Activated naive CD4-positive, alpha-beta T cell (primary cell): ENCODE measurements around the gene ZNF606.
"Not testable (repeated sequence)": the region's sequence is repeated elsewhere in the genome, so short reads cannot be mapped to it uniquely, and the experiment has no call there.

Experiments
- DNase-seq, 4 experiments: peaks; one replicate each; lab custom pipeline; 2025; lab: John Stamatoyannopoulos, UW

ZNF606 gene

DNA sequence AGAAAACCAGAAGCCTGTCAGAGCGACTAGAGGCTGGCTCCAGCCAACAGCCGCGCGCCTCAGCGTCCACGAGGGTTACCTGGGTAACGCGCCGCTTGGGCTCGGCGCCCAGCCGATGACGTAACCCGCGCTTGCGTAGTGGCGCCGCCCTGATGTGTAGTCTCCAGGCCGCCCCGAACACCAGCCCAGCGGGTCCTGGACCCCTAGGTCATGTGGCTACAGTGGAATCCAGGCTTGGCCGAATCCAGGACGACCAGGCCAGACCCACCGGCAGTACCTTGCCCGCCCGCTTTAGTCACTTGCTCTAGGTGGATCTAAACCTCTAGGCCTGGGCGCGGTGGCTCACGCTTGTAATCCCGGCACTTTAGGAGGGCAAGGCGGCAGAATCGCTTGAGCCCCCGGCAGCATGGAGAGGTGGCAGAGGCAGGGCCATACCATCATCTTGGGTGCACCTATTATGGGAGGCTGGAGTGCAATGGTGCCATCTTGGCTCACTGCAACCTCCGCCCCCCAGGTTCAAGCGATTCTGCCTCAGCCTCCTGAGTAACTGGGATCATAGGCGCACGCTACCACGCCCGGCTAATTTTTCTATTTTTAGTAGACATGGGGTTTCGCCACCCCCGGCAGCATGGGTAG, 7.2 kb upstream of the ZNF606 start:
- DNase-seq, result peak in 1 of 4 experiments; percentile 11

DNA sequence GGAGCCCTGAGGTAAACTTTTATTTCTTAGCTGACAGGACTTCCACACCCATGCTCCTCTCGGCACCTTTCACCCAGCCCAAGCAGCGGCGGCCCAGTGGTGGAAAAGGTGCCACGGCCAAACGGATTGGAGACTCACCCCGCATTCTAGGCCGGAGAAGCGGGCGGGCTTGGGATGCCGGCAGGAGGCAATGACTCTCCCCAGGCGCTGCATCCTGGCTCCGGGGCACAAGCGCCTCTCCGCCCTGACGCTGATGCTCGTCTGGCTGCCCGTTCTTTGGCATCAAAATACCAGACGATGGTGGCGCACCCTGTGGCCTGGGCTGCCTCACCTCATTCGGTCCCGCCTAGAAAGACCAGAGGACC, 6.7 kb upstream of the ZNF606 start:
- no peak for DNase-seq

DNA sequence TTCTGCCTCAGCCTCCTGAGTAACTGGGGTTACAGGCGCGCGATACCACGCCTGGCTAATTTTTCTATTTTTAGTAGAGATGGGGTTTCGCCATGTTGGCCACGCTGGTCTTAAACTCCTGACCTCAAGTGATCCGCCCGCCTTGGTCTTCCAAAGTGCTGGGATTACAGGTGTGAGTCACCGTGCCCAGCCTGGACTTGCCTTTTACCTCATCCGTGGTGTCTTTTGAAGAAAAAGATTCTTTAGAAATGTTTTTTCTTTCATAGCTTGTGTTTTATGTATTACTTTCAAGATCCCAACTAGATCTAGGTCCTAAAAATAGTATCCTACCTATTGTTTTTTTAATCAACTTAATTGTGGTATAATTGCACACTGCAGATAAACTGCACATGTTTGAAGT, 6.3 kb upstream of the ZNF606 start:
- DNase-seq, result not testable (repeated sequence)

DNA sequence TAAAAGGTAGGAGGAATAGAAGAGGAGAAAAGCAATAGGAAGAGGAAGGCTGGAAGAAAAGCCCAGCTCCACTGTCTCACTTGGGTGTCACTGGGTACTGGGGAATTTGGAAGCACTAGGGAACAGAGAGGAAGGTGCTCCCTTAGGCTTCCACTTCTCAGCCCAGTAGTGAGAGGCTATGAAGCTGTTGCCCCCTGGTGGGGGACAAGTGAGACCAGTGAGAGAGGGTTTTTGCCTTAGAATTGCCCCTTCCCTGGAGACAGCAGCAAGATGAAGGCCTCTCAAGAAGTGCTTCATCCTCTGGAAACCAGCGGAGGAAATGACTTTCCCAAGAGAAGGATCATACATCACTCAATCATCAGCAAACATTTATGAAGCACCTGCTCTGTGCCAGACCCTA, 4.7 kb upstream of the ZNF606 start:
- DNase-seq, result no peak

DNA sequence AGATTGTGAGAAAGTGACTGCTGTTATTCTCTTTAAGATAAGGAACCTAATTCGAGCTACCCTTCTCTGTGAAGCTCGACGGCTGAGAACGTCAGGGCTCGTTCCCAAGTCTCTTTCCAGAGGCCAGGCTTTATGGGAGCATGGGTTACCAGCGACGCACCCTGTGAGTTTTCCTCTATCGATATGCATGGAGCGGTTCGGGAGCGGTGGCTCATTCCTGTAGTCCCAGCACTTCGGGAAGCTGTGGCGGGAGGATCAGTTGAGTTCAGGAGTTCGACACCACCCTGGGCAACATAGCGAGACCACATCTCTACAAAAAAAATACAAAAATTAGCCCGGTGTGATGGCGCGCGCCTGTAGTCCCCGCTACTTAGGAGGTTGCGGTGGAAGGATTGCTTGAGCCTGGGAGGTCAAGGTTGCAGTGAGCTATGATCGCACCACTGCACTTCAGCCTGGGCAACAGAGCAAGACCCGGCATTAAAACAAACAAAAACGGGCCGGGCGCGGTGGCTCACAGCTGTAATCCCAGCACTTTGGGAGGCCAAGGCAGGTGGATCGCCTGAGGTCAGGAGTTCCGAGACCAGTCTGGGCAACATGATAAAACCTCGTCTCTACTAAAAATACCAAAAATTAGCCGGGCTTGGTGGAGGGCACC, 681 bp upstream of the ZNF606 start:
- no peak for DNase-seq

DNA sequence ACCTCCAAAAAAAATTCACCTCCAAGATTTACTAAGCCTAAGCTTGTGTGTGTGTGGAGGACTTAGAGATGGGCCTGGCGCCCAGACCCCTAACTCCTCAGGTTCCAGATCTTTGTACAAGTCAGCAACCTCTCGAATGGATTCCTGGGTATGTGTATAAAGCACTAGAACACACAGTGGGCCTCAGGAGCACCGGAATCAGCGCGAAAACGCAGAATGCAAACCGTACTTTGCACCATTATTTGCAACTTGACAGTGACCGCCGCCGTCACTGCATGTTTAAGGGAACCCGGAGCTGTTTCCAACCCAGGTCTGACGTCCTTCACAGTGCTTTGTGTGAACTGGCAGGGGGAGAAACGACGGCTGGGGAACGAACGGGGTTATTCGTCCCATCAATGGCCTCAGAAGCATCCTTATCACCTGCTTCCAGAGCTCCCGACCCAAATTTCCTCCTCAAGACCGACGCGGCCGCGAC, 688 bp downstream of the ZNF606 start:
- DNase-seq, result peak in 1 of 4 experiments; percentile 15

DNA sequence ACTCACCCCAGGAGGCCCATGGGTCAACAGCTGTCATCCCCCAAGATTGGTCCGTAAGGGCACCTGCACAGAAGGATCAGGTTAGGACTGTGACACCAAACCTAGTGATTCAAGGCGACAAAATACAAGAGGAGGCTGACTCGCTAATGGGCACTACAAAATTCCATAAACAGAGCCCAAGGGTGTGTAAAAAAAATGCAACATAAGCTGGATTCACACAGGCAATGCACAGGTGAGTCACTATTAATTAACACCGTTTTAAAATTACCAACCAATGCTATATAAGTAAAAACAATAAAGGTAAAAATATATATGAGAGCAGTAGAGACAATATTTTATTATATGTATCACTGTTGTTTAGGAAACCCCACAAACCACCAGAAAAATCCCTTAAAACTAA, 1.9 kb downstream of the ZNF606 start:
- DNase-seq, result no peak

DNA sequence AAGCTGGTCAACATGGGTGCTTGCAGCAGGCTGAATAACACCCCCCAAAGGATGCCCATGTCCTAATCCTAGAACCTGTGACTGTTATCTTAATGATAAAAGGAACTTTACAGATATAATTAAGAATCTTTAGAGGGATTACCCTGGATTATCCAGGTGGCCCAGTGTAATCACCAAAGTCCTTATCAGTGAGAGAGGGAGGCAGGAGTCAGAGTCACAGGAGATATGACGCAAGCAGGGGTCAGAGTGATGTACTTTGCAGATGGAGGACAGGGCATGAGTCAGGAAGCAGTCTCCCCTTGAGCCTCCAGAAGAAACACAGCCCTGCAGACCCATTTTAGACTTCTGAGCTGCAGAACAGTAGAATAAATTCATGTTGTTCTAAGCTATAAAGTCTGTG, 9.8 kb downstream of the ZNF606 start:
- DNase-seq, result no peak

DNA sequence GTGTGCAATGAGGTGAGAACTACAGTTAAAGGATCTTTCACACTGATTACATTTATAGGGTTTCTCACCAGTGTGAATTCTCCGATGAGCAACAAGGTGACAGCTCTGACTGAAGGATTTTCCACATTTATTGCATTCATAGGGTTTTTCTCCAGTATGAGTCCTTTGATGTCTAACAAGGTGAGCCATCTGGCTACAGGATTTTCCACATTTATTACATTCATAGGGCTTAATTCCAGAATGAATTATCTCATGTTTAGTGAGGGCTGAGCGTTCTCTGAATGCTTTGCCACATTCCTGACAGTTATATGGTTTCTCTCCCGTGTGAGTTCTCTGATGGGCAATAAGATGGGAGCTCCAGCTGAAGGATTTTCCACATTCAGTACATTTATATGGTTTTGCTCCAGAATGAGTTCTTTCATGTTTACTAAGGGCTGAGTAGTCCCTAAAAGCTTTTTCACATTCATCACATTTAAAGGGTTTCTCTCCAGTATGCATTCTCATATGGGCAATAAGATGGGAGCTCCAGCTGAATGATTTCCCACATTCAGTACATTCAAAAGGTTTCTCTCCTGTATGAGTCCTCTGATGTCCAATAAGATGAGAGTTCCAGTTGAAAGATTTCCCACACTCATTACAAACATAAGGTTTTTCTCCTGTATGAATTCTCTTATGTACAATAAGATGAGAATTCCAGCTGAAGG, 23.9 kb downstream of the ZNF606 start:
- no peak for DNase-seq

DNA sequence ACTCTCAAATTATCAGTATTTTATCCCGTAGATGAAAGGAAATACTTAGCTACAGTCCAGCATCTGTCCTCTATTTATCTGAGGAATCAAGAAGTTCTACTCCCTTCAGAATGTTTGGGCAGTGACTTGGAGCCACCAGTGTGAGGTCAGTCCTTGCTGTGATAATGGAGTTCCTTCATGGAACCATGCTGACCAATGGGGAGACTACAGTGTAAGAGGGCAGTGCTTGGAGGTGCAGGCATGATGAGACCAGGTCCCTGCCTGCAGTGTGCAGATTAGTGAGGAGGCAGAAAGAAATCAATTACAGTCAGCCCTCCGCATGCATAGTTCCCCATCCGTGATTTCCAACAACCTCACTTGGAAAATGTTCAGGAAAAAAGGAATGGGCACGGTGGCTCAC, 28.2 kb downstream of the ZNF606 start, which contains the start of gene C19orf18:
Gene C19orf18, minus strand, starts transcription at position 101 of the 400 bp plus-strand sequence. CDS start 102 bp downstream, outside the sequence.
- DNase-seq, result no peak

DNA sequence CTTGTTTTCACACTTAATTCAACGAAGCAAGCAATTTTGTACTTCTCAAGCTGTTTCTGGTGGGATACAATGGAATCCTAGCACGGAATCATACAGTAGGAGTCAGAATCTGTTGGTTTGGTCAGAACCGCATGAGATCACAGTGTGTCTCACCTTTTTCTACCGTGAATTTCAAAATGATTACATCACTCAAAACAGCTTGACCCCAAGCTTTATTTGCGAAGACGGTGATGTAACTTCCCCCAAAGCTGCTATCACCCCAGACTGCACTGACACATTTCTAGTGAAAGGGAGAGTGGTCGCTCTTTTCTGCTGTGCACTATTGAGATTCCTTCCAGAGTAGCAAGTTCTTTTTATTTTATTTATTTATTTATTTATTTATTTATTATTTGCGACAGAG, 37.9 kb downstream of the ZNF606 start:
- no peak for DNase-seq

DNA sequence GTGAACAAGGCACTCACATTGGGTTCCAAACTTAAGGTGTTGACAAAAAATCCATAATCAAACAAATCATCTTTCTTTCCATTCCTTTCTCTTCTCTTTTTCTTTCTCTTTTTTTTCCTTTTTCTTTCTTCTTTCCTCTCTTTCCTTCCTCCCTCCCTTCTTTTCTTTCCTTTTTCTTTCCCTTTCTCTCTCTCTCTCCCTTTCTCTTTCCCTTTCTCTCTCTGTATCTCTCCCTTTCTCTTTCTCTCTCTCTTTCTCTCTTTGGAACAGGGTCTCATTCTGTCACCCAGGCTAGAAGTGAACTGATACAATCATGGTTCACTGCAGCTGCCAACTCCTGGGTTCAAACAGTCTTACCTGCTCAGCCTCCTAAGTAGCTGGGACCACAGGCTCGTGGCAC, 40.8 kb downstream of the ZNF606 start:
- no peak for DNase-seq

DNA sequence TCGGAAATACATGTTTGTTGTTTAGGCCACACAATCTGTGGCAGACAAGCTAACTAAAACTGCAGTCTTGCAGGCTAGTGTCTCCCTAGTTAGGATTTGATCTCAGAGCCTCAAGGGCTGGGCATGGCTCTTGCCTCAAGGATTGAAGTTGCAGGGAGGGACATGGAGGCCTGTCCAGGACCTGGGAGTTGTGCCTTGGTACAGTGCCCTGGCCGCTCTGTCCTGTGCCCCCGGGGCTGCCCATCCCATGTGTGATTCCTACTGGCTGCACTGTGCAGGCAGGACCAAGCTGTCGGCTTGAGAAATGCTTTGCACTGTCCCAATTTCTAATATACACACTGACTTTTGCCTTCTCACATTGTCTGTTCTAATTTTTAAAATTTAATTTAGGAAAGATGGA, 47.6 kb downstream of the ZNF606 start:
- DNase-seq, result no peak

DNA sequence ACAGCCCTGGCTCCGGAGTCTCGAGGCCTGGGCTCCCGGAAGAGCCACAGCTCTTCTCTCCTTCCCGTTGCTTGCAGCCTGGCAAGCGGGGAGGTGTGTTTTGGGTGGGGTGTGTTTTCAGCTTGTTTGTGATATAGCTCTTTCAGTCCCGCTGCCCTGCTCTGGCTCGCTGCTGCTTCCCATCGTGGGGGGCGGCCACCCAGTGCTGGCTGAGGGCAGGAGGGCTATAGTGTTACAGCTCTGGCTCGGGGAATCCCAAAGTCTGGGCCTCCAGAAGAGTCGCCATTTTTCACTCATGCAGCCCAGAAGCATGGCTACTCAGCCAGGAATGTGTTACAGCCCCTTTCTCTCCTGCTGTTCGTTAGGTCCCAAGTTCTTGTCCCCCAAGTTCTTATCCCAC, 52.9 kb downstream of the ZNF606 start:
- DNase-seq, result no peak

DNA sequence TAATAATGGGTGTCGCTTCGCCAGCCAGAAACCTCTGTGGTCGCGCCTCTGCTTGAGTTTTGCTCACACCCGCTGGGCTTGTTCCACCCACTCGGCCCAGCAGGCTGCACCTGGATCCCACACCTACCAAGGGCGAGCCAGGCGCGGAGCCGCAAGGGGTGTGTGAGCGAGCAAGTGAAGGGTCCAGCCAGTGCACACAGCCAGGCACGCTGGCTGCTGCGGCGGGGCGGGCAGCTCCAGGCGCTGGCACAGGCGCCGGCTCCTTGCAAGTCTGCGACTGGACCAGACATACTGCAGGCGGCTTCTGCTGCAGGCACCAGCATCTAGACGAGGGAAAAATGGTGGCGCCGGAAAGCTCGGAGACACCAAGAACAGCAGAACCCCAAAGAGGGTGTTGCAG, 53.3 kb downstream of the ZNF606 start:
- no peak for DNase-seq

DNA sequence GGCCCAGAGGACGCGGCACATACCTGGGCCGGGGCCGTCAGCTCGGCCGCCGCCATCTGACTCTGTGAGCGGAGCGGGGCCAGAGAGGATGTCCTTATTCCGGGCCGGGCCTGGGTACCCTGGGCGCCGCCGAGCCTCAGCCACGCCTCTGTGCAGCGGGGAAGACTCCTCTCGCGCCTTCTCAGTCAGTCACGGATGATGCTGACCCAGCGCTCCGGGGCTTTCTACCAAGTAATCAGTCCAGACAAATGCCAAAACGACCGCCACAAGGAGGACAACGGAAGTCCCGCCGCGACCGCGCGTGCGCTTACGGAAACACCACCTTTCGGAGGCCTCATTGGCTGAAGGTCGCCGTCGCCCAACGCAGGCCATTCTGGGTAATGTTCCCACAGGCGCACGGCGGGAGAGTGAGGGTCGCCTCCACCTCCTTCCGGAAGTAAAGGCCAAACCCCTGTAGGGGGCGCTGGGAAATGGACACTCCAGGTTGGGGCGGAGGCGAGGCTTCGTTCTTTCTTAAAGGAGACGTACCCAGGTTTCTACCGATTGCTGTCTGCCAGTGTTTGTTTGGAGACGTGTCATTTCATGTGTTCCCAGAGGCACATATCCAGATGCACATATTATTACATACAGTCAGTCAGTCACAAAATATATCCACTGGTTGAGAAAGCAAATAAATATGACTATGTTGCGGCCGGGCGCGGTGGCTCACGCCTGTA, 55.0 kb downstream of the ZNF606 start, which contains the start of gene ZNF256:
Gene ZNF256, minus strand, starts transcription at position 288 of the 716 bp plus-strand sequence. Its CDS starts 232 bp downstream, at position 56.
- peak; percentile 73 to 79 (median 76) for DNase-seq

DNA sequence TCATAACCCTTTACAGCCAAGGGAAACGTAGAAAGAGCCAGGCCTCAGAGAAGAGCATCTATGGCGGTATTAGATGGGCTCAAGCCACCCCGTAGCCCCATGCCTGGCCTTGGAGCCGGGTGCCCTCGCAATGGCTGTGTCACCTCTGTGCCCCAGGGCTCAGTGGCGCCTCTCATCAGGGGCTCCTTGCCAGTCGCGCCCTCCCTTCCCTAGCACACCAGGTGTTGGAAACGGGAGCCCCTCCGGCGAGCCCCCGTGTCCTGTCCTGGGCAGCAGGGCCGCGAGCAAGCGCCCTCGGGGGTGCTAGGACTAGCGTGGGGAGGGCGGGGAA, 55.6 kb downstream of the ZNF606 start:
- no peak for DNase-seq

DNA sequence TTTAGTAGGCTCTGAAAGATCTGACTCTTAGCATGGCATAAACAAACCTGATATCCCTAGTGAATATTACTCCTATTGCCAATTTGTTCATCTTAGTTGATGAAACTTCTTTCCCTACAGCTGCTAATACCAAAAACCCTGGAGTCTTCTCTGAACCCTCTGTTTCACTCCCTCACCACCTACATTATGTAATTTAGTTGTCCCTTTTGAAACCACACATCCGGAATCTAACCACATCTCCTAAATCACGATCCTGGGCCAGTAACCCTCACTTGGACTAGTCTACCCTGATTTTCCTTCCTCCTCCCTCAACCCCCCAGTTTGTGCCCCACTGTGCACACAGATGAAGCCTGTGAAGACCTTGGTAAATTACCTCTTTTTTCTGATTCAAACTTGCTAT, 56.3 kb downstream of the ZNF606 start:
- DNase-seq, result no peak

DNA sequence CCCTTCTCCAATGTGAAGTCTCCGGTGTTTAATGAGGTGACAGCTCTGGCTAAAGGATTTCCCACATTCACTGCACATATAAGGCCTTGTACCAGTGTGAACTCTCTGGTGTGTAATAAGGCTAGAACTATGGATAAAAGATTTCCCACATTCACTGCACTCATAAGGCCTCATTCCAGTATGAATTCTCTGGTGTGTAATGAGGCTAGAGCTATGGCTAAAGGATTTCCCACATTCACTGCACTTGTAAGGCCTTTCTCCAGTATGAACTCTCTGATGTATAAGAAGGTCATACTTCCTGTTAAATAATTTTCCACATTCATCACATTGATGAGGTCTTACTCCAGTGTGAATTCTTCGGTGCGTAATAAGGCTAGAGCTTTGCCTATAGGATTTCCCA, 61.0 kb downstream of the ZNF606 start:
- DNase-seq, result no peak

DNA sequence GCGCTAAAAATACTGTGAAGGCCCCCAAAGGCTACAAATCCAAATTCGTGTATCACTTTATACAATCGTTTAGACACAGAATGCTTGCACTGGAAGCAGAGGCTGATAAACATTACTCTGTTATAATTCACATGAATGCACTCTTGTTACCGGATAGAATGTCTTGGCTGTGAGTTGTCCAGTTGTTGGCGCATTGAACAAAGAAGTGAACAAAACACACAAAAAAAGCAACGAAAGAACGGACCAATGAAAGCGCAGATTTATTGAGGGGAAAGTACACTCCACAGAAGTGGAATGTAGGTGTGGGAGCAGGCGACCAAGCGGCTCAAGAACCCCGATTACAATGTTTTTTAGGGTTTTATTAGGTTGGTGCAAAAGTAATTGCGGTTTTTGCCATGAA, 66.9 kb downstream of the ZNF606 start:
- no peak for DNase-seq

DNA sequence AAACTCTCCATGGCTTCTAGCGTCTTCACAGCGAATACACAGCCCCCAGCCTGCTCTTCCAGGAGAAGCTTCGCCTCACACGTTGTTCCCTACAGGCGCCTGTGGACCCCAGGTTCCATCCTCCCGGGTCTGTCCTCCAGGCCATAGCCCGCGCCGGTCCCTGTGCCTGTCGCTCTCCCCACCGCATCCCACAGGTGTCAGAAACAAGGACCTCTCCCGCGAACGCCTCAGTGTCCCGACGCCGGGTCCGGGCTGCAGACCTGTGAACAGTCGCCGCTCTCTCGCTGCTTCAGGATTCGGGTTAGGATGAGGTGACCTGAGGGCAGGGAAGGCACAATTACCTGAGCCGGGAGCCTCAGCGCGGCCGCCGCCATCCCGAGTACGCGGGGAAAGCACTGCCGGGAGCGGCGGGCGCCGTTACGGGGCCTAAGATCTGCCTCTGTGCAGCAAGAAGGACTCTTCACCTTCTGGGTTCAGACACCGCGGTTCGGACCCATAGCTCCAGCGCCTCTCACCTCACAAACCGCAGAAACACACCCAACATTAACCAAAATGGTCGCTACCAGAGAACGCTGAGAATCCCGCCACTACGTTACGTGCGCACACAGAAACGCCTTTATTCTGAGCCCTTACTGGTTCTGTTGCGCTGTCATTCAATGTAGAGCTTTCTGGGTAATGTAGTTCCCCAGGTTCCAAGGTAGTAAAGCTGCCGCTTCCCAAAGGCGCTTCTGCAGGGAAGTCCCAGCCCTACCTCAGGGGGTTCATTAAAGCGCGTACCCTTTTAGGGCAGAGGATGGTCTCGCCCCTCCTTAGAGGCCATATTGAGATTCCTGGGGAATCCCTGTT, 67.6 kb downstream of the ZNF606 start, which contains the start of gene ZNF418:
Gene ZNF418, minus strand, starts transcription at position 583 of the 846 bp plus-strand sequence. CDS start 1,580 bp downstream, outside the sequence.
- DNase-seq, result peak in 1 of 4 experiments; percentile 17
